ENCODE results near the gene CYP2C18. TPM values are rescaled to one million over a fixed set of nuclear protein-coding genes. Genes with fewer than 3 reads are reported as not detected.

CYP2C18 gene
- total RNA-seq, 1 experiment from 2014 or later = 0.17 TPM

- BruUV-seq (replicated peaks) = no TSS peak
- CTCF ChIA-PET = no interaction called here
- ATAC-seq = no peak
These were observed 94.4 kb downstream of the CYP2C18 start for GRCh38 chr10:94777886-94778458.

More at GRCh38 chr10:94777886-94778458, 94.4 kb downstream of the CYP2C18 start:
- Histone ChIP-seq H4K20me1 (ENCODE audit: insufficient read depth) (no peaks in the 10 kb centered on the region), H3K4me2 (ENCODE audit: low read length) (no peak overlapping the region), H3K79me2 (ENCODE audit: insufficient read depth, low read length) (no peaks in the 10 kb centered on the region), H3K9me2 (ENCODE audit: insufficient read depth) (no peaks in the 10 kb centered on the region), H3K9ac (ENCODE audit: low read length) (no peak overlapping the region), H3K4me3 (replicated peaks in 1 of 2; ENCODE audit: low read depth in 1 of 2, low read length in 2 of 2) (no peak overlapping the region), H3K4me1 (ENCODE audit: control insufficient read depth in 1 of 2, insufficient read depth in 2 of 2, low read length in 2 of 2) (no peaks in the 10 kb centered on the region), H3K9me3 (ENCODE audit: control insufficient read depth in 1 of 2, insufficient read depth in 1 of 2, low read depth in 1 of 2, low read length in 2 of 2) (no peaks in the 10 kb centered on the region), H3K27ac (ENCODE audit: low read depth, low read length) (no peak overlapping the region), H3K27me3 (ENCODE audit: insufficient read depth, low read length) (no peaks in the 10 kb centered on the region), H3K36me3 (ENCODE audit: control insufficient read depth in 1 of 2, insufficient read depth in 2 of 2, low read length in 2 of 2) (no peaks in the 10 kb centered on the region), H2AFZ (ENCODE audit: low read depth, low read length, poor library complexity, severe bottlenecking) (no peak overlapping the region)
- no peak for TF ChIP-seq ZBTB33 (IDR thresholded peaks at IDR 0.05; ENCODE audit: extremely low read depth, insufficient replicate concordance, low read length)
- TF ChIP-seq EGR1 (IDR thresholded peaks at IDR 0.05; ENCODE audit: low read depth) = no peak
- no peak for TF ChIP-seq EZH2 (IDR thresholded peaks at IDR 0.05)
- TF ChIP-seq SP1 (IDR thresholded peaks at IDR 0.05; ENCODE audit: low read depth) = no peak
- no peak for TF ChIP-seq SIN3A (IDR thresholded peaks at IDR 0.05; ENCODE audit: low read depth)
- TF ChIP-seq, protein P1, sequence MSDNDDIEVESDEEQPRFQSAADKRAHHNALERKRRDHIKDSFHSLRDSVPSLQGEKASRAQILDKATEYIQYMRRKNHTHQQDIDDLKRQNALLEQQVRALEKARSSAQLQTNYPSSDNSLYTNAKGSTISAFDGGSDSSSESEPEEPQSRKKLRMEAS (IDR thresholded peaks at IDR 0.05) = no peak
- TF ChIP-seq, protein P2, sequence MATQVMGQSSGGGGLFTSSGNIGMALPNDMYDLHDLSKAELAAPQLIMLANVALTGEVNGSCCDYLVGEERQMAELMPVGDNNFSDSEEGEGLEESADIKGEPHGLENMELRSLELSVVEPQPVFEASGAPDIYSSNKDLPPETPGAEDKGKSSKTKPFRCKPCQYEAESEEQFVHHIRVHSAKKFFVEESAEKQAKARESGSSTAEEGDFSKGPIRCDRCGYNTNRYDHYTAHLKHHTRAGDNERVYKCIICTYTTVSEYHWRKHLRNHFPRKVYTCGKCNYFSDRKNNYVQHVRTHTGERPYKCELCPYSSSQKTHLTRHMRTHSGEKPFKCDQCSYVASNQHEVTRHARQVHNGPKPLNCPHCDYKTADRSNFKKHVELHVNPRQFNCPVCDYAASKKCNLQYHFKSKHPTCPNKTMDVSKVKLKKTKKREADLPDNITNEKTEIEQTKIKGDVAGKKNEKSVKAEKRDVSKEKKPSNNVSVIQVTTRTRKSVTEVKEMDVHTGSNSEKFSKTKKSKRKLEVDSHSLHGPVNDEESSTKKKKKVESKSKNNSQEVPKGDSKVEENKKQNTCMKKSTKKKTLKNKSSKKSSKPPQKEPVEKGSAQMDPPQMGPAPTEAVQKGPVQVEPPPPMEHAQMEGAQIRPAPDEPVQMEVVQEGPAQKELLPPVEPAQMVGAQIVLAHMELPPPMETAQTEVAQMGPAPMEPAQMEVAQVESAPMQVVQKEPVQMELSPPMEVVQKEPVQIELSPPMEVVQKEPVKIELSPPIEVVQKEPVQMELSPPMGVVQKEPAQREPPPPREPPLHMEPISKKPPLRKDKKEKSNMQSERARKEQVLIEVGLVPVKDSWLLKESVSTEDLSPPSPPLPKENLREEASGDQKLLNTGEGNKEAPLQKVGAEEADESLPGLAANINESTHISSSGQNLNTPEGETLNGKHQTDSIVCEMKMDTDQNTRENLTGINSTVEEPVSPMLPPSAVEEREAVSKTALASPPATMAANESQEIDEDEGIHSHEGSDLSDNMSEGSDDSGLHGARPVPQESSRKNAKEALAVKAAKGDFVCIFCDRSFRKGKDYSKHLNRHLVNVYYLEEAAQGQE (IDR thresholded peaks at IDR 0.05; ENCODE audit: low read depth) = no peak
- TF ChIP-seq ZFX (IDR thresholded peaks at IDR 0.05) = no peak
- no peak for TF ChIP-seq CBX3 (IDR thresholded peaks at IDR 0.05; ENCODE audit: low read depth)
- TF ChIP-seq ZNF274 (IDR thresholded peaks at IDR 0.05; ENCODE audit: low read depth, low read length) = no peak
- TF ChIP-seq TCF7L2 (IDR thresholded peaks at IDR 0.05; ENCODE audit: borderline replicate concordance, extremely low read depth, insufficient read depth, insufficient read length) = no peak
- POLR2A ChIA-PET = no interaction called here
- intact Hi-C loops (cut with micrococcal nuclease) = no loop called here
- no peak for DNase-seq (ENCODE audit: low read depth, low spot score)
- RAD21 ChIA-PET (ENCODE audit: low non-redundant PET in 1 of 2, low total read pairs in 2 of 2, uncharacterized antibody in 2 of 2, unreplicated experiment in 2 of 2) = no interaction called here
